ENCODE results near the gene EFHC1.
A peak's percentile ranks its signal among the peaks of the same experiment; 100 is the strongest.

Gene EFHC1

GRCh38 chr6:52410979-52411378 is 9.2 kb upstream of the EFHC1 start:
- no peak for TF ChIP-seq CTCF (conservative IDR thresholded peaks at IDR 0.05)
- TF ChIP-seq ZFX (IDR thresholded peaks at IDR 0.05), result no peak
- no peak overlapping the region for H3K27ac ChIP-seq

- H3K27ac ChIP-seq, result no peak overlapping the region
- no peak for TF ChIP-seq ZFX (IDR thresholded peaks at IDR 0.05)
- TF ChIP-seq CTCF (conservative IDR thresholded peaks at IDR 0.05), result no peak
Measured at GRCh38 chr6:52411911-52412310, 8.2 kb upstream of the EFHC1 start.

GRCh38 chr6:52415333-52415732 is 4.8 kb upstream of the EFHC1 start:
- TF ChIP-seq ZFX (IDR thresholded peaks at IDR 0.05) (no peak), CTCF (conservative IDR thresholded peaks at IDR 0.05) (no peak)

GRCh38 chr6:52415917-52416628 is 4.1 kb upstream of the EFHC1 start:
- no peak overlapping the region for H3K27ac ChIP-seq
- TF ChIP-seq CTCF (conservative IDR thresholded peaks at IDR 0.05), result no peak
- TF ChIP-seq ZFX (IDR thresholded peaks at IDR 0.05), result no peak

More at GRCh38 chr6:52415333-52415732, 4.8 kb upstream of the EFHC1 start:
- H3K27ac ChIP-seq, result no peak overlapping the region

GRCh38 chr6:52416629-52417151 is 3.5 kb upstream of the EFHC1 start:
- TF ChIP-seq ZFX (IDR thresholded peaks at IDR 0.05) (no peak), CTCF (conservative IDR thresholded peaks at IDR 0.05) (peak; percentile 87)
- no peak overlapping the region for H3K27ac ChIP-seq

- no peak overlapping the region for H3K27ac ChIP-seq
- no peak for TF ChIP-seq ZFX (IDR thresholded peaks at IDR 0.05)
- no peak for TF ChIP-seq CTCF (conservative IDR thresholded peaks at IDR 0.05)
Measured at GRCh38 chr6:52417675-52418111, 2.4 kb upstream of the EFHC1 start.

- TF ChIP-seq CTCF (conservative IDR thresholded peaks at IDR 0.05) (no peak), ZFX (IDR thresholded peaks at IDR 0.05) (no peak)
- no peak overlapping the region for H3K27ac ChIP-seq
Measured at GRCh38 chr6:52418606-52419005, 1.5 kb upstream of the EFHC1 start.
